Measurements from ENCODE around the gene EIF2B1.
A peak's percentile ranks its signal among the peaks of the same experiment; 100 is the strongest.

EIF2B1 gene

DNA sequence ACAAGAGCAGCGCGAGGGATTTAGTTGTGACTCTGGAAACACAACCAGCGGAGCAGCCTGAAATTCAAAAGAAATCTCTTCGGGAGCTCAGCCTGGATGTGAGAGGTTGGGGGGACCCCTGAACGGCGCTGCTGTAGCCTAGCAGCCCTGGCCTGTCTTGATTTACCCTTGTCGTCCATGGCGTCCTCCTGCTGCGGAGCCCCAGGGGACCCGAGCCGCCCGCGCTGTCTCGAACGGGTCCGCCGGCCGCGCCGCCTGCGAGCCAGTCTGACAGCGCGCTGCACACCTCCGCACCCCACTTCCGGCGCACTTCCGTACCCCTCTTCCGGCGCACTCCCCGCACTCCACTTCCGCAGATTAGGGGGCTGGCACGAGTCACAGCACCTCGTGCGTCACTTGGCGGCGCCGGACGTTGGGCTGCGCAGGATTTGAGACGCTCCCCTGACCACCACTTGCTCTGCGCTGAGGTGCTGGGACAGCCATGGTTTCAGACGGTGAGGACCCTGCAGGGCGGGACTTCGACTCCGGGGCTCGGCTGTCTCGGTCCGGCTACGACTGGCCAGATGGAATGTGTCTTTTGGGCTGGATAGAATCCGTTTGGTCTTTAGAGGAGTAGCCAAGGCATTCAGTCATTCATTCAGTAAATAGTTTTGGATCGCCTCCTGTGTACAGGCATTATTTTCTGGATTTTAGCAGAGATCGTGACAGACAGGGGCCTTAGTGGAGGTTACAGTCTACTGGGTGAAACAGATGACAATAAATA lies at the start of gene EIF2B1, which contains the start of gene GTF2H3:
TSS of gene EIF2B1 (minus strand) at position 308 of the 763 bp plus-strand sequence. CDS start at position 179, 129 bp downstream.
TSS of gene GTF2H3 (plus strand) at position 451 of the 763 bp plus-strand sequence. CDS start at position 482, 31 bp downstream.
- DNase-seq: peak; percentile 92

DNA sequence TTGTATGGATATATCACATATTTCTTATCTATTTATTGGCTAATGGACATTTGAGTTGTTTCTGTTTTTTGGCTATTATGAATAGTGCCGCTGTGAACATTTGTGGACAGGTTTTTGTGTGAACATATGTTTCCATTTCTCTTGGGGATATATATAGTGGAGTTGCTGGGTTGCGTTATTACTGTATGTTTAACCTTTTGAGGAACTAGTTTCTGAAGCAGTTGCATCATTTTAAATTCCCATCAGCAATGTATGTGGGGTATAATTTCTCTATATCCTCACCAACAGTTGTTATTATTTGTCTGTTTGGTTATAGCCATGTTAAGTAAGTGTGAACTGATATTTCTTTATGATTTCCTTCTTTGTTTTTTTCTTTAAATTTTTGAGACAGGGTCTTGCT lies 48.1 kb upstream of the EIF2B1 start:
- no peak for DNase-seq

GRCh38 chr12:123678981-123679380 lies 45.5 kb upstream of the EIF2B1 start:
- DNase-seq: no peak

GRCh38 chr12:123676616-123677320 lies 43.3 kb upstream of the EIF2B1 start:
- no peak for DNase-seq

- no peak for DNase-seq
These were observed 42.0 kb upstream of the EIF2B1 start for GRCh38 chr12:123675436-123675835.

DNA sequence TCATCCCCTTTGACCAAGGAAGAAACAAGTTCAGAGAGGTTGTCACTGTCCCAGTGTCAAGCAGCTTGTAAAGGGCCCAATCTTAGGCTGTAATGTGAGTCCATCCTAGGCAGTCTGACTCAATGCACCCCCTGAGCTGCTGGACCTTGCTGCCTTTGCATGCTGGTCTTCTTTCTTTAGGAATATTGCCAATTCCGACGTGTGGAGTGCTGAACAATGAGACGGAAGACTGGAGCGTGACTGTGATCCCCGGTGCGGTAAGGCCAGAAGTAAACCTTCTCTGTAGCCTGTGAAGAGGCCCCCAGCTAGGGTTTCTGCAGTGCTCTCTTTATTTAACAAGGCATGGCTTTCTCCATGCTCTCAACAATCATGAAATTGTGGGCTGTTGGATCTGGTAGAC lies 38.4 kb upstream of the EIF2B1 start:
- no peak for DNase-seq

DNA sequence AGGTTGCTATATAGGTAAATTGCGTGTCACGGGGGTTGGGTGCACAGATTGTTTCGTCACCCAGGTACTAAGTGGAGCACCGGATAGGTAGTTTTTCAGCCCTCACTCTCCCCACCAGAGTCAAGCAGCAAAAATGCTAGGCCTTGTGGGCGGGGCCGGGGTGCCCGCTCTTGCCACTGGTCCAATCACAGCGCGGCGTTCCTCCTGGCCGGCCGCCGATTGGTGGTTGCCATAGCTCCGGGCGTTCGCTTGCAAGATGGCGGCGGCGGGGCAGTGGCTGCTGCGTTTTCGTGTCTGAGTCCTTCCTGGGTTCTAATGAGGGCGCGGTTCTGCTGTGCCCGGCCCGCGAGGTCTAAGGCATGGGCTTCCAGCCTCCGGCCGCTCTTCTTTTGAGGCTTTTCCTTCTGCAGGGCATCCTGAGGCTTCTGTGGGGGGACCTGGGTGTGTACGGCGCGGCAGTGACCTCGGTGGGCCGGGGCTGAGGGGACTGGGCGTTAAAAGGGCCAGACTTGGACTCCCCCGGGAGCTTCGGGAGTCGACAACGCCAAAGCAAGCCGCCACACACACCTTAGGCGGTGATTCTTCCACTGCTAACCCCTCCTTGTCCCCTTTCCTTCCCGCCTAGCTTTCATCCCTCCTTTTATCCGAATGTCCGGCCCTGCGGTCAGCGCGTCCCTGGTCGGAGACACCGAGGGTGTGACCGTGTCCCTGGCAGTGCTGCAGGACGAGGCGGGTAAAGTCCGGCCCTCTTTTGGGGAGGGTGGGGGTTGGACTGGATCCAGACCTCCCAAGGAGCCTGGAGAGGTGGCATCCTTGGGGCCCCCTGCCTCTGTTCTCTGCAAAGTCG lies 37.6 kb upstream of the EIF2B1 start, which contains the start of gene TCTN2:
TSS of gene TCTN2 (plus strand) at position 232 of the 847 bp plus-strand sequence. CDS start at position 360, 128 bp downstream.
- peak; percentile 73 for DNase-seq

- no peak for DNase-seq
These were observed 34.3 kb upstream of the EIF2B1 start for GRCh38 chr12:123667771-123668170.

DNA sequence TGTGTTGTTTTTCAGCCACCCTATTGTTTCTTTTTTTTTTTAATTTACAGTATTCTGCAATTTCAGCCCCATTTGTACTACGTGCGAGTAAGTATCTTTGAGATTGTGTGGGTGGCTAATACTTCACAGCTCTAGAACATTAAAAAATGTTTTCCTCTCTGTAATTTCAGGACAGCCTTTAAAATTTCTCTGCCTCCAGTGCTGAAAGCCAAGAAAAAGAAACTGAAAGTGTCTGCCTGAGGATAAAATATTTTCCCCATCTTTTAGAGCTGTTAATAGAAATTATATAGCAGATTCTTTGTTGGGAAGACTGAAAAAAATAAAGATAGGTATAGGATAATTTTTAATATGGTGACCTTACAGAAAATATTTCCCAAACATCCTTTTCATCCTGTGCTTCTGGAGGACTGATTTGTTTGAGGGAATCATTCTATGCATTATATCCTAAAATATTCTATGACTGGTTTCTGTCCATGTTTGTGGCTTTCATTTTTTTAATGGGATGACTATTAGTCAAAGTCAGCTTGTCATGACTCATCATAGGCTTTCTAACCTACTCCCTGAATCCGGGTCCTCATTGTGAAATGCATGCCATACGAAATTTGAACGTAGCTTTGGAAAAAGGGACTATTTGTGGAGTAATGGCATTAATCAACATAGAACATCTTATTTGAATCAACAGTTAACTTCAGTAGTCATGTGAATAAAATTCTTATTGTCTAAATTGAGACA lies 26.7 kb upstream of the EIF2B1 start:
- DNase-seq: no peak

DNA sequence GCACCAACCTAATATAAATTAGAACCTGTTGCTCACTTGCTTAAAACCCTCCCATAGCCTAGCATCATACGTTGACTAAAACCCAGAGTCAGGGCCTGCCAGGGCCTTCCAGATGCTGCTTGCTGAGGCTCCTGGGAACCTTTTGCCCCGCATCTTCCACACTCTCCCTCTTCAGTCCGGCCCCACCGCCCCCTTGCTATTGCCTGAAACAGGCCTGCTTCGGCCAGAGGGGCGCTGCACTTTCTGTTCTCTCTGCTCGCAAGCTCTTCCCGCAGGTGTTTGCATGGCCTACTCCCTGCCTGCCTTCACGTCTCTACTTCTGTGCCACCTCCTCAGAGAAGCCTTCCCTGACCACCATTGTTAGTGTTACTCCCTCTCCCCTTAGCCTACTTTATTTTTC lies 23.7 kb upstream of the EIF2B1 start:
- no peak for DNase-seq

GRCh38 chr12:123656392-123656791 lies 22.9 kb upstream of the EIF2B1 start:
- no peak for DNase-seq

GRCh38 chr12:123655420-123655819 lies 21.9 kb upstream of the EIF2B1 start:
- DNase-seq: no peak

DNA sequence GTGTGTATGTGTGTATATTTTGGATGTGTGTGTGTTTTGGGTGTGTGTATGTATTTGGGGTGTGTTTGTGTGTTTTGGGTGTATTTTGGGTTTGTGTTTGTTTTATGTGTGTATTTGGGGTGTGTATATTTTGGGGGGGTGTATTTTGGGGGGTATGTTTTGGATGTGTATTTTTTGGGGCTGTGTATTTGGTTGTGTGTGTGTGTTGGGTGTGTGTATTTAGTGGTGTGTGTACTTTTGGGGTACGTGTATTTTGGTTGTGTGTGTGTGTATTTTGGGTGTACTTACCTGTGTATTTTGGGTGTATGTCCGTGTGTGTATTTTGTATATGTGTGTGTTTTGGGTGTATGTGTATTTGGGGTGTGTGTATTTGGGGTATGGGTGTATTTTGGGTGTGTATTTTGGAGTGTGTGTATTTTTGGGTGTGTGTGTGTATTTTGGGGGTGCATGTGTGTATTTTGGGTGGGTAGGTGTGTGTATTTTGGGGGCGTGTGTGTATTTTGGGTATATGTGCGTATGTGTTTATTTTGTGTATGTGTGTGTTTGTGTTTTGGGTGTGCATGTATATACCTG lies 20.7 kb upstream of the EIF2B1 start:
- DNase-seq: no peak

DNA sequence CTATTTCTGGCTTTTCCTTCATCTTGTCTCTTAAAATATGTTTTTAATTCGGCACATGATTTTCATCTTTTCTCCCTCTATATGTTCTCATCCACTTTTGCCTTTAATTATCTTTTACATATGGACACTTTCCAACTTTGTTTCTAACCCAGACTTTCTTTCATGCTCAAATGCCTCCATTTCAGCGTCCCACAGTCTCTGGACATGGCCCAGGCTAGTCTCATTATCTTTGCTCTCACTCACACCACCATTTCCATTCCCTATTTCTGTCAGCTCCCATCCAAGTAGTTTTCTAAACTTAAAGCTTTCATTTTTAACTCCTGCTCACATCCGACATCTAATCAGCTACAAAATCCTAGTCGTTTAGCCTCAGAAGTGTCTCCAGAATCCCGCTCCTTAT lies 14.9 kb upstream of the EIF2B1 start:
- DNase-seq: no peak

- no peak for DNase-seq
These were observed 12.4 kb upstream of the EIF2B1 start for GRCh38 chr12:123645878-123646277.

DNA sequence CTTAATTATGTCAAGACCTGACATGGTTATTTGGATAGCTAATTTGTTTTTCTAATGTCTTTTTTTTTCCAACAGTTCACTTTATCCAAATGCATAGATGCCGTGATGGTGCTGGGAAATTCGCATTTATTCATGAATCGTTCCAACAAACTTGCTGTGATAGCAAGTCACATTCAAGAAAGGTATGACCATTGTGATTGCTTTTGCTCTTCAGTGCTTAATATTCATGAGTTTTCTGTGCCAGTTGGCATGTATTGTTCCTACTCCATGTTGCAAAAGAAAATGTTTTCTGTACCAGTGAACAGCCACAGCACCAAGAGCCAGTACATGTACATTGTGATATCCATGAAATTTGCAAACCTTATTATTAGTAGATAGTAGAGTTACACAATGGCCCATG lies 11.9 kb upstream of the EIF2B1 start:
- DNase-seq: no peak

- DNase-seq: no peak
These were observed 10.4 kb upstream of the EIF2B1 start for GRCh38 chr12:123643911-123644310.

GRCh38 chr12:123634142-123634561 lies 666 bp upstream of the EIF2B1 start:
- DNase-seq: no peak

DNA sequence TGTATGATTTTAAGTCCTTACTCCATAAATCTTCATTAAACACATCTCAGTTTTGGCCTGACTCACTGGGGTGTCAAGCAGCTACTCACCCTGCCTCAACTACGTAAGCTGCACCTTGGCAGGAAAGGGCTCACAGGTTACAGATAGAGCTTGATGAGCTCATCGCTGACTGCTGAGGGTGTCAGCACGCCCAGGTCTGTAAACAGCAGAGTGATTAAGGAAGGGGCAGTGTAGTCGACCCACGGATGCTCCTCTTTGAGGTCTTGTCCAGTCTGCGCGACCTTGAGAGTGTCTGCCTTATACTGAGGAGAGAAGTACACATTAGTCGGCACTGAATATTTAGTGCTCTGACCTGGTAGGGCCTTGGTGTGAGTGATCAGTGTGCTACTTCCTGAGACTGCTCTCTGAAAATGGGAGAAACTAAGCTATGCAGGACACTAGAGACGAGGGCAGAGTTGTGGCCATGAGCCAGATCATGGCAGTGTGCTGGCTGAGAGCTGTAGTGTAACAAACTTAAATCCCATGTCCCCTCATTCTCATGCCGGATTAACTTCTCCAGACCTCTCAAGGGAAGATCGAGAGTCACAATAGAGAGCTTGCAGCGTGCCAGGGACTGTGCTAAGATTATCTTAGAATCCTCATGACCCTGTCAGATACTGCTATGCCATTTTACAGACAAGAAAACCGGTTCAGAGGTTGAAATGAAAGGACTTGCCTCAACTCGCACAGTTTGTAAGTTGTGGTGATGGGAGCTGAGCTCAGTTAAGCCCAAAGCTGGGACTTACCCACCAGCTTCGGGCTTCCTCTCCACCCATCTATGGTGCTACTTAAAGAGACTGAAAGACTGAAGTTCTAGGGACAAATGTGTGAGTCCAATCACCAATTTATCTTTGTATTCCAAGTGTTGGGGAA lies 11.6 kb downstream of the EIF2B1 start:
- DNase-seq: no peak

- no peak for DNase-seq
These were observed 12.4 kb downstream of the EIF2B1 start for GRCh38 chr12:123621101-123621500.

GRCh38 chr12:123617580-123617979 lies 15.9 kb downstream of the EIF2B1 start:
- no peak for DNase-seq

All from NCI-H187 treated with DMSO at 0.1 percent for 48 hours (cell line).